Loucy (cell line): ENCODE results near the gene RNPS1.

Source experiments
- H2AFZ ChIP-seq: fragments of 200-600 bp; sonication (generic); 2 replicates; pipeline ENCODE4 v1.6.0; 2016; ENCODE audit warnings: antibody characterized with exemption, mild to moderate bottlenecking, low read length, moderate library complexity
- H3F3A ChIP-seq: fragments of 200-600 bp; 2 replicates; pipeline ENCODE4 v1.6.0; 2016; ENCODE audit warnings: antibody characterized with exemption, low read depth, mild to moderate bottlenecking
- H3K27me3 ChIP-seq: fragments of 200-600 bp; sonication (generic); 2 replicates; pipeline ENCODE4 v1.6.1; 2014; ENCODE audit warnings: low read length, mild to moderate bottlenecking; ENCODE audit not compliant: insufficient read depth, poor library complexity, severe bottlenecking
- H3K36me3 ChIP-seq: fragments of 200-600 bp; sonication (generic); 2 replicates; pipeline ENCODE4 v1.6.1; 2016; ENCODE audit warnings: low read length; ENCODE audit not compliant: insufficient read depth
- H3K4me1 ChIP-seq: fragments of 200-600 bp; sonication (generic); 2 replicates; pipeline ENCODE4 v1.5.1; 2014; ENCODE audit warnings: low read length, mild to moderate bottlenecking; ENCODE audit not compliant: insufficient read depth, poor library complexity, severe bottlenecking
- H3K4me2 ChIP-seq: fragments of 200-600 bp; sonication (generic); 2 replicates; pipeline ENCODE4 v1.6.0; 2014; ENCODE audit warnings: antibody characterized with exemption, low read length, low read depth, mild to moderate bottlenecking; ENCODE audit not compliant: poor library complexity, severe bottlenecking
- H3K4me3 ChIP-seq: fragments of 200-600 bp; sonication (generic); 2 replicates; pipeline ENCODE4 v1.5.1; 2014; ENCODE audit warnings: low read length, mild to moderate bottlenecking, mixed read lengths; ENCODE audit not compliant: poor library complexity, severe bottlenecking
- H3K79me2 ChIP-seq: fragments of 200-600 bp; sonication (generic); 2 replicates; pipeline ENCODE4 v1.6.1; 2014; ENCODE audit warnings: low read length; ENCODE audit not compliant: insufficient read depth
- H3K9ac ChIP-seq: fragments of 200-600 bp; sonication (generic); 2 replicates; pipeline ENCODE4 v1.6.0; 2014; ENCODE audit warnings: mild to moderate bottlenecking, low read depth, low read length, moderate library complexity; ENCODE audit not compliant: poor library complexity, severe bottlenecking
- H3K9me2 ChIP-seq: fragments of 200-600 bp; sonication (generic); replicated peaks from 2 replicates; pipeline ENCODE4 v1.6.1; 2016; ENCODE audit warnings: low read depth, low read length, mixed read lengths
- H3K9me3 ChIP-seq: fragments of 200-600 bp; sonication (generic); 2 replicates; pipeline ENCODE4 v1.6.1; 2014; ENCODE audit warnings: mild to moderate bottlenecking, antibody characterized with exemption, low read length, low read depth; ENCODE audit not compliant: insufficient read depth
- H4K20me1 ChIP-seq: fragments of 200-600 bp; sonication (generic); 2 replicates; pipeline ENCODE4 v1.6.0; 2014; ENCODE audit warnings: antibody characterized with exemption, low read length, mild to moderate bottlenecking; ENCODE audit not compliant: insufficient read depth, poor library complexity, severe bottlenecking
- EZH2phosphoT487 ChIP-seq: fragments of 200-600 bp; IDR thresholded peaks from 2 replicates; pipeline ENCODE4 v1.6.1; 2018; ENCODE audit warnings: antibody characterized with exemption, mild to moderate bottlenecking, moderate library complexity, borderline replicate concordance
- TF ChIP-seq, protein P1 (sequence below): fragments of 200-600 bp; sonication (generic); conservative IDR thresholded peaks from 2 replicates; pipeline ENCODE4 v1.5.1; 2014; ENCODE audit warnings: mild to moderate bottlenecking, antibody characterized with exemption, low read length

RNPS1 gene, protein sequence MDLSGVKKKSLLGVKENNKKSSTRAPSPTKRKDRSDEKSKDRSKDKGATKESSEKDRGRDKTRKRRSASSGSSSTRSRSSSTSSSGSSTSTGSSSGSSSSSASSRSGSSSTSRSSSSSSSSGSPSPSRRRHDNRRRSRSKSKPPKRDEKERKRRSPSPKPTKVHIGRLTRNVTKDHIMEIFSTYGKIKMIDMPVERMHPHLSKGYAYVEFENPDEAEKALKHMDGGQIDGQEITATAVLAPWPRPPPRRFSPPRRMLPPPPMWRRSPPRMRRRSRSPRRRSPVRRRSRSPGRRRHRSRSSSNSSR

GRCh38 chr16:2267913-2268666 lies at the start of gene RNPS1:
Gene RNPS1, minus strand, starts transcription at chr16:2268126. Its CDS starts 3,483 bp downstream, at chr16:2264643.
- H3K4me2 ChIP-seq: peak within 1 kb of the TSS; percentile 81
- peak within 1 kb of the TSS; percentile 79 for H3K9ac ChIP-seq
- no peaks in the 10 kb centered on the region for H3K9me2 ChIP-seq
- peak within 1 kb of the TSS; percentile 84 for H2AFZ ChIP-seq
- peaks cover 7% of the 10 kb centered on the region; the same call in 1 of the 2 replicates for H3K36me3 ChIP-seq
- peaks cover 21% of the 10 kb centered on the region for H4K20me1 ChIP-seq
- no peaks in the 10 kb centered on the region for H3K9me3 ChIP-seq
- peak within 1 kb of the TSS; percentile 82 for H3K4me3 ChIP-seq
- TF ChIP-seq, protein P1, sequence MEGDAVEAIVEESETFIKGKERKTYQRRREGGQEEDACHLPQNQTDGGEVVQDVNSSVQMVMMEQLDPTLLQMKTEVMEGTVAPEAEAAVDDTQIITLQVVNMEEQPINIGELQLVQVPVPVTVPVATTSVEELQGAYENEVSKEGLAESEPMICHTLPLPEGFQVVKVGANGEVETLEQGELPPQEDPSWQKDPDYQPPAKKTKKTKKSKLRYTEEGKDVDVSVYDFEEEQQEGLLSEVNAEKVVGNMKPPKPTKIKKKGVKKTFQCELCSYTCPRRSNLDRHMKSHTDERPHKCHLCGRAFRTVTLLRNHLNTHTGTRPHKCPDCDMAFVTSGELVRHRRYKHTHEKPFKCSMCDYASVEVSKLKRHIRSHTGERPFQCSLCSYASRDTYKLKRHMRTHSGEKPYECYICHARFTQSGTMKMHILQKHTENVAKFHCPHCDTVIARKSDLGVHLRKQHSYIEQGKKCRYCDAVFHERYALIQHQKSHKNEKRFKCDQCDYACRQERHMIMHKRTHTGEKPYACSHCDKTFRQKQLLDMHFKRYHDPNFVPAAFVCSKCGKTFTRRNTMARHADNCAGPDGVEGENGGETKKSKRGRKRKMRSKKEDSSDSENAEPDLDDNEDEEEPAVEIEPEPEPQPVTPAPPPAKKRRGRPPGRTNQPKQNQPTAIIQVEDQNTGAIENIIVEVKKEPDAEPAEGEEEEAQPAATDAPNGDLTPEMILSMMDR: no peak
- TF ChIP-seq EZH2phosphoT487: no peak
- no peaks in the 10 kb centered on the region for H3F3A ChIP-seq
- H3K4me1 ChIP-seq: peaks cover 9% of the 10 kb centered on the region
- H3K79me2 ChIP-seq: peaks cover 57% of the 10 kb centered on the region
- peaks cover 4% of the 10 kb centered on the region for H3K27me3 ChIP-seq

GRCh38 chr16:2317231-2318020 lies 49.5 kb upstream of the RNPS1 start:
- Histone ChIP-seq H4K20me1 (no peaks in the 10 kb centered on the region), H2AFZ (no peak overlapping the region), H3K9me2 (no peaks in the 10 kb centered on the region), H3K4me1 (no peaks in the 10 kb centered on the region), H3K79me2 (no peaks in the 10 kb centered on the region), H3K4me3 (no peak overlapping the region), H3K9ac (no peak overlapping the region), H3K4me2 (no peak overlapping the region), H3K36me3 (no peaks in the 10 kb centered on the region), H3K9me3 (no peaks in the 10 kb centered on the region), H3F3A (no peaks in the 10 kb centered on the region), H3K27me3 (no peaks in the 10 kb centered on the region)
- TF ChIP-seq, protein P1: no peak
- no peak for TF ChIP-seq EZH2phosphoT487

- no peak for TF ChIP-seq EZH2phosphoT487
- TF ChIP-seq, protein P1: no peak
- no peaks in the 10 kb centered on the region for H3K9me3 ChIP-seq
- no peaks in the 10 kb centered on the region for H3F3A ChIP-seq
- H4K20me1 ChIP-seq: no peaks in the 10 kb centered on the region
- H3K4me1 ChIP-seq: no peaks in the 10 kb centered on the region
- H3K4me2 ChIP-seq: no peak overlapping the region
- H3K27me3 ChIP-seq: no peaks in the 10 kb centered on the region
- H3K9me2 ChIP-seq: no peaks in the 10 kb centered on the region
- H3K79me2 ChIP-seq: no peaks in the 10 kb centered on the region
- no peak overlapping the region for H3K9ac ChIP-seq
- H2AFZ ChIP-seq: no peak overlapping the region
- no peaks in the 10 kb centered on the region for H3K36me3 ChIP-seq
- no peak overlapping the region for H3K4me3 ChIP-seq
Observed at GRCh38 chr16:2308089-2308962, 40.4 kb upstream of the RNPS1 start.
